GM13976 (cell line): ENCODE measurements around the gene PRM2.
A peak's percentile ranks its signal among the peaks of the same experiment; 100 is the strongest.

Source experiments
- DNase-seq: peaks from one replicate; pipeline ENCODE4 v3.0.0; 2012; ENCODE audit warnings: low spot score
- in situ Hi-C: fragments of 300-500 bp; cut with MboI; formaldehyde crosslinking; loops from one replicate; pipeline ENCODE4 v1.12.0; 2022; ENCODE audit warnings: low sequenced_read_pairs, mixed read lengths, inconsistent platforms; ENCODE audit not compliant: unreplicated experiment
- TF ChIP-seq, protein P1 (sequence below): IDR thresholded peaks from 2 replicates; pipeline ENCODE4 v1.5.1; 2012; ENCODE audit warnings: borderline replicate concordance, mild to moderate bottlenecking; ENCODE audit not compliant: insufficient read depth; ENCODE audit errors: extremely low read depth, missing control alignments, control extremely low read depth

The PRM2 gene

DNA sequence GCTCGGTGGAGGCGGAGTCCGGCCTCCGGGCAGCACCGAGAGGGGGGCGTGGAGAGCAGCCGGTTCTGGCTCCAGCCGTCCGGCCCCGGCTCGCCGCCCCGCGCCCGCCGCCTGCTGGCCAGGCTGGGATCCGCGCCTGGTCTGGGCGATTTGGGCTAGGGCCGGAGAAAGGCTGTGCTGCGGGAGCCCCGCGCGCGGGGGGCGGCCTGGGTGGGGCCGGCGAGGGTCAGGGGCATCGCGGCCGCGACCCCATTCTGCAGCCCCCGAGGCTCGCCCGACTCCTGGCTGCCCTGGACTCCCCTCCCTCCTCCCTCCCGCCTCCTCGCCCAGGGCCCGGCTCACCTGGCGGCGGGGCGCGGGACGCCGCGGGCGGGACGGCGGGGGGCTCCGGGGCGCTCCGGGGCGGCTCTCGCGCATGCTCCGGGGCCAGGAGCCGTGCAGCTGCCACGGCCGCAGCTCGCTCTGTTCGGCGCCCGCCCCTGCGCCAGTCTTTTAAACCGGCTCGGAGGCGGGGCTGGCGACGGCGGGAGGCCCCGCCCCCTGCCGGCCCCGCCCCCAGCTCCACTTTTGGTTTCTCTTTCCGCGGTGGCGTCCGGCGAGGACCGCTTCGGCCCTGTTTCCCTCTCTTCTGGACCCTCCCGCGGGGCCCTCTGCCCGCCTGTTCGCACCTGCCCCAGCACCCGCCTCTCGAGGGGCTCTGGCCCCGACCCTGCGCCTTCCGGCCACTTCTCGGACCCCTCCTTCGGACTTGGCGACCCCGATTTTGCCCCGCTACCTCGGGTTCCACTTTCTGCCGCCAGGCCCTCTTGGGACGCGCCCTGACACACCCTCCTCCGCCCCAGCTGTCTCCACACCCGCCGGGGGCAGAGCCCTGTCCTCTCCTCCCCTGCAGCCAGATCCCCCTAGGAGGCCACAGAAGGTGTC lies 20.3 kb downstream of the PRM2 start, which contains the start of gene SOCS1:
SOCS1 (minus strand) TSS at position 468 of the 924 bp plus-strand sequence. CDS start 726 bp downstream, outside the sequence.
- in situ Hi-C loops, result loop anchor here (10.0 kb wide), 1 partner anchor 291 kb away; no protein-coding TSS in a partner anchor
- TF ChIP-seq, protein P1, sequence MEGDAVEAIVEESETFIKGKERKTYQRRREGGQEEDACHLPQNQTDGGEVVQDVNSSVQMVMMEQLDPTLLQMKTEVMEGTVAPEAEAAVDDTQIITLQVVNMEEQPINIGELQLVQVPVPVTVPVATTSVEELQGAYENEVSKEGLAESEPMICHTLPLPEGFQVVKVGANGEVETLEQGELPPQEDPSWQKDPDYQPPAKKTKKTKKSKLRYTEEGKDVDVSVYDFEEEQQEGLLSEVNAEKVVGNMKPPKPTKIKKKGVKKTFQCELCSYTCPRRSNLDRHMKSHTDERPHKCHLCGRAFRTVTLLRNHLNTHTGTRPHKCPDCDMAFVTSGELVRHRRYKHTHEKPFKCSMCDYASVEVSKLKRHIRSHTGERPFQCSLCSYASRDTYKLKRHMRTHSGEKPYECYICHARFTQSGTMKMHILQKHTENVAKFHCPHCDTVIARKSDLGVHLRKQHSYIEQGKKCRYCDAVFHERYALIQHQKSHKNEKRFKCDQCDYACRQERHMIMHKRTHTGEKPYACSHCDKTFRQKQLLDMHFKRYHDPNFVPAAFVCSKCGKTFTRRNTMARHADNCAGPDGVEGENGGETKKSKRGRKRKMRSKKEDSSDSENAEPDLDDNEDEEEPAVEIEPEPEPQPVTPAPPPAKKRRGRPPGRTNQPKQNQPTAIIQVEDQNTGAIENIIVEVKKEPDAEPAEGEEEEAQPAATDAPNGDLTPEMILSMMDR, result peak; percentile 85
- DNase-seq, result peak; percentile 92

- TF ChIP-seq, protein P1, result peak; percentile 30
- in situ Hi-C loops, result loop anchor here (10.0 kb wide), 1 partner anchor 290 kb away; no protein-coding TSS in a partner anchor
- peak; percentile 51 for DNase-seq
Measured at GRCh38 chr16:11254913-11255736, 21.2 kb downstream of the PRM2 start.

DNA sequence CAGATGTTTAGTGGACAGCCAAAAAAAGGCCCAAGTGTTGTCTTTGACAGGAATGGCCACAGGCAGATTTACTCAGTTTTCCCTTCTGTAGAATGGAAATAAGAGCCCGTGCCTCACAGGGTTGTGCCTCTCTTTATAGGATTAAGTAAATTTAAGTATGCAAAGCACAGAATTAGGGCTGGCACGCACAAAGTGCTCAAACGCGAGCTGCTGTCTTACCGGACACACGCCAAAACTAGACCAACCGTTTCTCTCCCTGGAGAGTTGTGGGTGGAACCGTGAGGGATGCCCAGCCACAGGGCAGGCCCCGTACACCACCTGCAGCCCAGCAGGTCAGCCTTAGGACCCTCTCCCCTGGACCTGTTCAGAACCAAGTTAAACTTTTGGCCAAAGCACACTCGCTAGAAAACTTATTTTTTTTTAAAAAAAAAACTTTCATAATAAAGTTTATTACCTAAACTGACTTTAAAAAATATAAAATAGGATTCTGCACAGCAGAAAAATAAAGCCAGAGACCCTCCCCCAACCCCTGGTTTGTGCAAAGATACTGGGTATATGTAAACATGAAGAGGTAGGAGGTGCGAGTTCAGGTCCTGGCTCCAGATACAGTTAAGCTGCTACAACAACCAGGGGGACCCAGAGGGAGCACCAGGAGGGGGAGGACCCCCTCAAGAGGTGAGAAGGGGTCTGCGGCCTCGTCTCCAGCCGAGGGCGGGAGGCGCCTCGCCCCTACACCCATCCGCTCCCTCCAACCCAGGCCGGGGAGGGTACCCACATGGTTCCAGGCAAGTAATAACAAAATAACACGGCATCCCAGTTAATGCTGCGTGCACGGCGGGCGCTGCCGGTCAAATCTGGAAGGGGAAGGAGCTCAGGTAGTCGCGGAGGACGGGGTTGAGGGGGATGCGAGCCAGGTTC lies 22.0 kb downstream of the PRM2 start:
- in situ Hi-C loops, result loop anchor here (10.0 kb wide), 1 partner anchor 289 kb away; no protein-coding TSS in a partner anchor
- no peak for DNase-seq
- TF ChIP-seq, protein P1, result no peak

DNA sequence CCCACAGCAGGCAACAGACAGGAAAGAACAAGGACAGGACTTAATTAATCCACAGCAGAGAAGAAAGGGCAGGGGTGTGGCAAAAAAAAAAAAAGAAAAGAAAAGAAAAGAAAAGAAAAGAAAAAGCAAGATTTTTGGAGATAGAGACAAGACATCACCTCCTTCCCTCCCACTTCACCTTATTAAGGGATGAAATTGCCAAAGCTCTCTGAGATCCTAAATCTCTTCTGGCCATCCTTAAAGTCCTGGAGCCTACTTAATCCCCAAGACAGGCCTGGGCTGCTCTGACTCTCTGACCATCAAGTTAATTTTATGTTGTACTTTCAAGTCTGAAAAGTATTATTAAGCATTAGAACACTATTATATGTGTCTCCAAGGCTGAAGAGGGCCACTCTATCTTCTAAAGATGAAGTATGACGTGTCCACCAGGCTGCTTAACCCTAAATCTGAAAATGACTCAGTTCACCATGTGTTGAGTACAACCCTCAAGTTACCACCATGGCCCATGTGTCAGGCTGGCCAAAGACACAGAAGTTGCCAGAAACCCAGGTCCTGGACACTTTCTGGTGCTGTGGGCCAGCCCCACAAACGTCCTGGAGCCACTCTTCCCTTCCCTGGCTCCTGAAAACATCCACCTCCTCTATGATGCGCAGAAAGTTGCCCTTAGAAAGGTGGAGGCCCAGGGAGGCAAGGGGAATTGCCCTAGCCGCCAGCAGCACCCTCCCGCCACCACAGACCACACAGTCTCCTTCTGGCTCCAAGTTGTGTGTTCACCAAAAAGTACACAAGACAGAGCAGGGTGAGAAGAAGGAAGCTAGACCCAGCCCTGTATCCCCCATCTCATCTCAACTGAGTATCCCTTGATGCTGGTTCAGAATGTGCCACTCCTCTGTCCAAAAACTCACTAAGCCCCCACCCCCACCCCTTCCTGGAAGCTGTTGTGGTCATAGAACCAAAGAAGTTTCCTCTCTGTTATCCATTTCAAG lies 23.0 kb downstream of the PRM2 start:
- TF ChIP-seq, protein P1, result no peak
- in situ Hi-C loops, result loop anchor here (10.0 kb wide), 1 partner anchor 289 kb away; no protein-coding TSS in a partner anchor
- no peak for DNase-seq

GRCh38 chr16:11252482-11252931 lies 23.8 kb downstream of the PRM2 start:
- TF ChIP-seq, protein P1, result no peak
- in situ Hi-C loops, result loop anchor here (10.0 kb wide), 1 partner anchor 288 kb away; no protein-coding TSS in a partner anchor
- DNase-seq, result no peak
